ENCODE results near the gene LRRFIP1.
"Not testable (repeated sequence)": the region's sequence is repeated elsewhere in the genome, so short reads cannot be mapped to it uniquely, and the experiment has no call there.

The LRRFIP1 gene

GRCh38 chr2:237732070-237732469 lies 104.7 kb downstream of the LRRFIP1 start:
- no peak for DNase-seq

DNA sequence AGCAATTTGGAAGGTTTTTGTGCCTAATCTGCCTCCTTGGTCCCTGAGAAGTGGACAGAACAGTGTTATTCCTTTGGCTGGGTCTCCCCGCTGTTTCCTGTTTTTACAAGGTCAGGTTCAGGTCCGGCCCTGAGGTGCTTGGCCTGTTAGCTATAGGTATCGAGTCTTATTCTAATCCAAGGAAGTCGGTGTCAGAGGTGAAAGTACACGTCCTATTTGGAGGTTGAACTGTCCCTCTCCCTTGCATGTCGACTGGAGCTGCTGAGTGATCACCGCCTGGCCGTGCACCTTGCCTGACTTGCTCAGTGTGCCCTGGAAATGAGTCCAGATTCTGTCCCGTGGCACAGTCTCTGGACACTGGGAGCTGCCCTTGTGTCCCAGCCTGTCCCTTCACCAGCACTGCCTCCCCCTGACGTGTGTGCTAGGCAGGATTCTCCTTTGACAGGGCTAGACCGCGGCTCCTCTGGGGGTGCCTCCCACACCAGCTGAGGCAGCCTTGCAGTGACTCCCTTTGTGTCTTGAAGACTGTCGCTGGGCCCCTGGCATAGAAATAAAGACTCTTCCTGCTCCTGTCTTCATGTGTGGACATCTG lies 105.5 kb downstream of the LRRFIP1 start:
- DNase-seq: no peak

DNA sequence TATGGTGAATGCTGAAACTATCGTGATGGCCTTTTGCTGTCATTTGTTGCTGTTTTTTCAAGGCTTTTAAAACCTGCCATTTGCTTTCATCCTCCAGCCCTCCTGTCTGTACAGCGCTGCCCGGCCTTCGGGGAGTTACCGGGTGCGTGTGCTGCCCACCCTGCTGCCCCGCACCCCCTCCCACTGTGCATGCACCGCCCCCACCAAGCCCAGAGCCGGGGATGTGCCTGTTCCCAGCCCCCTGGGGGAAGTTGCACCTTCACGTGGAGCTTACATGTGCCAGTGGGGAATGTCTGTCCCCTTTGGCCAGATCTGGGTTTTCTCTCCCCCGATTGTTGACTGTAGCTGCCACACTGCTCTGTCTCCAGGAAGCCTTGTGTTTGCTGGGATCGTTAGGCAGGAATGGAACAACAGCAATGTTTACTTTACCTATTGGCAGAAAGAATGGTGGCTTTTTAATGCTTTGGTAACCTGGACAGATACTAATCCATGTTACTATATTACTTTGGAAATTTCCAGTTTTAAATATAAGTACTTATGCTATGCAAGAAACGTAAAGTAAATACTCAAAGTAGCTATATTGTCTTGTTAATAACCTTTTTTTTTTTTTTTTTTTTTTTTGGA lies 106.4 kb downstream of the LRRFIP1 start:
- no peak for DNase-seq

GRCh38 chr2:237734905-237735623 lies 107.7 kb downstream of the LRRFIP1 start:
- no peak for DNase-seq

DNA sequence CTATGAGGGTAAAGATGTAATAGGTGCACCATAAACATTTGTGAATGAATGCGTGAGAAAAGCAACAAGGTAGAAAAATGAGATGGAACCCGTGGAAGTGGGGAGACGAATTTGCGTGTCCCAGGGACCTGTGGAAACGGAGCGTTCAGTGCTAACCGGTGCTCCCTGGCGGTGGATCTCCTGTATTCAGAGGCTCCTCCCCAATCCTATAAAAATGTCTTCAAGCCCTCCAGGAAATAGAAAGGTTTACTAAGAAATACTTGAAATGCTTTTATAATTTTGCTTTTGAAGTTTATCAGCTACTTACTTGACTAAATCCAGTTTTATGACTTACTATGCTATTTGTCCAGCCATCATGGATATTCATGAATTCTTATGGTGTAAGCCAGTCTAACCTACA lies 108.4 kb downstream of the LRRFIP1 start:
- no peak for DNase-seq

DNA sequence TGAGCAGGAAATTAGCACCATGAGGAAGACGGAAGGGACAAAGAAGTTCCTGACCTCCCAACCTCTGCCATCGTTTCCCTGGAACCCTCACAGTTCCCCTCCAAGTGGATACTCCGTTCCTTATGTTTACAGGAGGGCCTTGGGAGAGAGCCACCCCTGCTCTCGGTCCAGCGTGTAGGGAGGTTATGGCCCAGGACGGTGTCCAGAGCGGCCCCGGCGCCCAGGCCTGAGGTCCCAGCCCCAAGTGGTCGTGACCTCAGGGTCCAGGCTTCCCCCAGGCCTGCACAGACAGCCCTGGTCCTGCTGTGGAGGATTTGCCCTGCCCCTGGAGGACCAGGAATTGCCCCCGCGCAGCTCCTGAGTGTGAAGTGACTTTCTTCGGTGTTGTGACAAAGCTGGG lies 109.4 kb downstream of the LRRFIP1 start:
- no peak for DNase-seq

GRCh38 chr2:237737196-237737865 lies 109.9 kb downstream of the LRRFIP1 start:
- no peak for DNase-seq

DNA sequence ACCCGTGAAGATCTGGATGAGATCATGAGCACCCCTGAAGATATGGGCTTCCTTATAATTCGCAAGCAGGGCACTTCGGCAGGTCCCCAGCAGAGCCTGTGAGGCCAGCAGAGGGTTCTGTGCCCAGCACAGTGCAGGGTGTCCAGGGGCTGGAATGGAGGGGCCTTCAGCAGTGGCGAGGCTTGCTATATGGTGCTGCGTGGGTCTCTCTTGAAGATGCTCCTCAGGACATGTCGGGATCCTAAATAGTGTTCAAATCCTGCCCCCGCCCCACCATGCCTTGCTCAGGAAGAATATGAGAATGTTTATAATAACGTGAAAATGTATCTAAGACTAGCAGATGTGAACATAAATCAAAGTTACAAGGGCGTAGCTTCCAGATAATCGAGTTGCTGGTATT lies 110.9 kb downstream of the LRRFIP1 start:
- no peak for DNase-seq

DNA sequence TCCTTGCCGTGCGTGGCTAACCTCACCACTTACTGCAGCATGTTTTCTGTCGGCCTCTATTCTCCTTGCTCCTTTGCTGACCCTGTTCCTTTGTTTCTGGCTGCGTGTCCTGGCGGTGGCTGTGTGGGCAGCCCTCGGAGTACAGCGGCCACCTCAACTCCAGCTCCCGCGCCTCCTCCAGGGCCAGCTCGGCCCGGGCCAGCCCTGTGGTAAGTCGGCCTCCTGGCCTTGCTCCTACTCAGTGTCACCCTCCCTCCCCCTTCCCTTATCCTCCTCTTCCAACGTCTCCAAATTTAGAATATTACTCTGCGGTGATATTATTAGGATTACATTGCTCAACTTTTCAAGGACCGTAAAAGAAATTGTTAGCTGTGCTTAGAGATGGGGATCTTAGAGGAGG lies 111.7 kb downstream of the LRRFIP1 start:
- no peak for DNase-seq

DNA sequence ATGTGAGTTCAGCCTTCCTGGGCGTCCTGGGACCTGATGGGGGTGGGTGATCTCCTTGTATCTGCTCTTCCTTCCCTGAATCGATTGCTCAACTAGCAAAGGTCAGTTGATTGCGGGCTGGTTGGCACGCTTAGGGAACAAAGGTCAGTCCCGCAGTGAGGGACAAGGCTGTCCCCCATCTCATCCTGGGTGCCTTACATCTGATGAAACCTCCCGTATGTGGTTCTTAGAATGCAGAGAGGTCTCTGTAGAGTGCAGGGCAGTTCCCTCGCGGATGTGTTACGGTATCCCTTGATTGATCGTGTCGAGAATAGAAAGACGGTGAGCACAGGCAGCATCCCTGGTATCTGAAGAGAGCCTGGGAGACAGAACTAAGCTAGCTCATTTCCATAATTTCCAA lies 114.8 kb downstream of the LRRFIP1 start:
- no peak for DNase-seq

DNA sequence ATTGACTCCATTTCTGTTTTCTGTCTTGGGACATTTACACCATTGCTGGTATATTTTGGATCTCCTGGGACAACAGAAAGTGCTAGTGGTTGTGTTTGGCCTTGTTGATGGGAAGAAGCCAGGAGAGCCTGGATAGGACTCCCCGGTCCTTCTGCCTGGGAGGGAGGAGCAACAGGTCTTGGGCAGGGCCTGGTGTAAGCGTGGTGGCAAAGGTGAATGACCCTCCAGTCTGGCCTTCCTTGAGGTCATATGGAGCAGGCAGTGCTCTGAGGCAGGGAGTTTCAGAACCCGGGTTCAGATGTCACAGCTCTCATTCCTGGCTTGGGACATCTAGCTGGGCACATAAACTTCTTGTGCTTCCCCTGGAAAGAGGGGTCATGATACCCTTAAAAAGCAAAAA lies 115.2 kb downstream of the LRRFIP1 start:
- no peak for DNase-seq

- no peak for DNase-seq
Observed at GRCh38 chr2:237743024-237743423, 115.6 kb downstream of the LRRFIP1 start.

DNA sequence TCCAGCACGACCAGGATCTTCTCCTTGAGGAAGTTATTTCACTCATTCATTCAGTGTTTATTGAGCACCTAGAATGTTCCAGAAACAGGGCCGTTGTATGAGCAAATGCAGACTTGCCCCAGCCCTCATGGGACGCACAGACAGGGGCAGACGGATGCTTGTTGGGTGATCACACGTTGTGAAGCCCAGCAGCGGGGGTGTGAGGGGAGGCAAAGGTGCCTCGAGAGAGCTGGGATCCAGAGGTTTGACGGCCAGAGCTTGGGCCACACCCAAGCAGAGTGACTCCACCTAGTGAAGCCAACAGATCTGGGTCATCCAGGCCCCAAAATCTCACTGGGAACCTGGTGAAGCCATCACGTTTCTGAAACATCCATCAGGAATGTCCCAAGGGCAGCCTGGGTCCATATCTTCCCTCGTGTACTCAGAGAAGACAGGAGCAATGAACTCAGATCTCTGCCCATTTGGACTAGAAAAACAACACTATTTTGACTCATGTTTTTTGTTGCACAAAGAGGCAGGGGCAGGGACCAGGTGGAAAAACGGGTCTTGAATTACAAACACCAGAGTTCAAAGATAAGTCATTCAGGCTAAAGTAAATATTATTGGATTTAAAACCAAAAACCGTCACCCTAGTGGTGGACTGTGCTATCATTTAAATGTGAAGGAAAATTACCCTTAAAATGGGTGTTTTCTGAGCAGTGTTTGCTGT lies 116.3 kb downstream of the LRRFIP1 start:
- DNase-seq: no peak

DNA sequence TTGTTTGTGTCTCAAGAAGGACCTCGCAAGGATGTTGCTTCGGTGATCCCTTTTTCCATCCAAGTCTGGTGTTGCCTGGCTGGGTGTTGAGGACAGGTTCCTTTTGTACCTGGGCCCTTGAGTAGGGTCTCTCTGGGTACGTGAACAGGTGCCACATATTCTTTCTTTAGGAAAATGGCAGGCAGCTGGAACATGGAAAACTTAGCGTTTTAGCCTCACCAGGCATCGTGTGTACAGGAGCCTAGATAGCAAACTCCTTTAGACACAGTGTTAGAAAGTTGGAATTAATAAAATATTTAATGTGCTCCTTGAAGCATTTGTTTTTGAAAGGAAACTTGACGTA lies 116.9 kb downstream of the LRRFIP1 start:
- DNase-seq: no peak

DNA sequence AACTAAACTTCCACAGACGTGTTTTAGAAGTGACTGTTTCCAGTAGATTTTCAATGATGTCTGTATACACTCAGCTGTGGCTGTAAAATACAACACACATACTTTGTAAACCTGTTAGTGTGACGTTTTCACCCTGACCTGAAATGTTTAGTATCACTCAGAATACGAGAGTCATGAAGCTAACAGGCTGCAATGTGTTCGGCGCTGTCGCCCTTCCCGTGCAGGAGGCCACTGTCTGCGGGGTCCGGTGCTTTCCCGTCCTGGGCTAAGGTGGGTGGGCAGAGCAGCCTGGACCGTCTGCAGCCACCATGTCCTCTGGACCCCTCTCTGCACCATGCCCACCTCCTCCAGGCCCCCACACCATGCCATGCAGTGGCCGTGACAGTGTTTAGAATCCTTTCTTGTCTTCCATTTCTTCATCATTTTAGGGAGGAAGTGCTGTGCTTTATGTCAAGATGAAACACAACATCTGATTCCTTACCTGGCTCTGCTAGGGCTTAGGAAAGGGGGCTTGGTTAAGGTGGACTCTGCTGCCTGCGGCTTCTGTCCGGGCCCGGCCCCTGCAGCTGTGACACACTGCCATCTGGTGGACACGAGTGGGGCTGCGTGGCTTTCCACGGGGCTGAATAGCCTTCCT lies 117.3 kb downstream of the LRRFIP1 start:
- DNase-seq: peak; percentile 79

DNA sequence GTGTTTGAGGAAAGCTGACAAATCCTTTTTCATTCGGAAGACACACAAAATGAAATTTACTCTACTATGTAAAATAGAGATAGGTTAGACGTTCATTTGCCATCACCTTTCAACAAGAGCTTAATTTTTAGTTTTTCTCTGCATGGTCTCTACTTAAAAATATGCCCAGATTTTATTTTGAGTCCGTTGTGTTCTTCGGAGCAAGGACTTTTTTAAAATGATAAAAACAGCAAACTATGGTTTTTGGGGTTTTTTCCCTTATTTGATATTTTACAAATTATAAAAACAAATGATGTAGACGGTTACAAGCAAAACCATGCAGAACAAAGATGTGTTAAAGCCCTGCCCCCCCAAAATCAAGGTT lies 117.8 kb downstream of the LRRFIP1 start:
- DNase-seq: no peak

- no peak for DNase-seq
Observed at GRCh38 chr2:237746302-237747080, 119.1 kb downstream of the LRRFIP1 start.

GRCh38 chr2:237747189-237747588 lies 119.8 kb downstream of the LRRFIP1 start:
- DNase-seq: no peak

- no peak for DNase-seq
Observed at GRCh38 chr2:237749002-237749401, 121.6 kb downstream of the LRRFIP1 start.

DNA sequence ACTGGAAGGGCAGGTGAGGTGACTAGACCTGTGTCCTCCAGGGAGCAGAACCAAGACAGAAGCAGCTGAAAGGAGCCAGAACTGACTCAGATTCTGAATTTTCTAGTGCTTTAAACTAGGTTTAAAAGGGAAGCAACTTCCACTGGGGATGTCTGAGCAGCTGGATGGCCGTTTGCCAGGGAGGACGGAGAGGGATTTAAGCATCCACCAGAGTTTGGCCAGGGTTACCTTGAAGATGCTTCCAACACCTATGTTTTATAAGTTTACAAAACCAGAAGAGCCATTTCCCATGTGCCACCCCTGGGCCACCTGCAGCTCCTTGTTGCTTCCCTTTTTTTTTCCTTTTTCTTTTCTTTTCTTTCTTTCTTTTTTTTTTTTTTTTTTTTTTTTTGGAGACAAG lies 122.6 kb downstream of the LRRFIP1 start:
- DNase-seq: no peak

- DNase-seq: not testable (repeated sequence)
Observed at GRCh38 chr2:237750441-237750840, 123.1 kb downstream of the LRRFIP1 start.

DNA sequence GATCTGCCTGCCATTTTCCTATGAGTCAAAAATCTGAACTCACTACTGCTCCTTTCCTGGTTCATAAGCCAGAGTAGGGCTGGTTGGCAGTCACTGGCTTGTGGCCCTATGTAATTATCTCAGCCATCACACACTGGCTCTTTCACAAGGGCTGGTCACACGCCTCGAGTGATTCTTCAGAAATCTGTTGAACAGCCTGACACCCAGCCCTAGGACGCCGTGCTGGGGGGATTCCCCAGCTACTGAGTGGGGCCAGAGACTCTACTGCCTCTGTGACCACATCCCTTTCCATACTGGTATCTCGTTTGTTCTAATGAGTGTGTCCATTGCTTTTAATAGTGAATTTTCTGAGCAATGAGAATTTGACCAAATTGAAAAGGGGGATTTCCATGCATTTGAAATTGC lies 125.4 kb downstream of the LRRFIP1 start:
- peak; percentile 36 for DNase-seq
